GM13977 (cell line): ENCODE measurements around the gene SKIL.

ENCODE experiments used
- DNase-seq: peaks from one replicate; pipeline ENCODE4 v3.0.0; 2012; ENCODE audit warnings: low spot score
- CTCF ChIP-seq: IDR thresholded peaks from 2 replicates; pipeline ENCODE4 v1.5.1; 2012; ENCODE audit warnings: mild to moderate bottlenecking, control low read depth; ENCODE audit not compliant: insufficient read depth; ENCODE audit errors: extremely low read depth, missing control alignments
- in situ Hi-C: fragments of 300-500 bp; cut with MboI; formaldehyde crosslinking; loops from one replicate; pipeline ENCODE4 v1.12.0; 2022; ENCODE audit warnings: low sequenced_read_pairs, low pct_unique_long_range_greater_than_20kb, mixed read lengths, inconsistent platforms; ENCODE audit not compliant: unreplicated experiment

Gene SKIL

DNA sequence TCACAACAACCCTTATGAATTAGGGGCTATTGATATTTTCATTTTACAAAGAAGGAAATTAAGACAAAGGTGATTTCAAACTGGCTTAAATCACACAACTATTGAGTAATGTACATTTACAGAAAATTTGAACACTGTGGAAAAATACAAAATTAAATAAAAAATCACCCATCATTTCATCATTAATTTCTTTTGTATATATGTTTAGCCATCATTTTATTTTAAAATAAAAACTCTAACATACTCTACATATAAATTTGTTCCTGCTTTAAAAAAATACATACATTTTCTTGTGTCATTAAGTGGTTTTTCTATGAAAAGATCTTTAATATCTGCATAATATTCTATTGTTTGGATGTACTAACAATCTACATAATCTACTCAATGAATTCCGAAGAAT lies 81.3 kb downstream of the SKIL start:
- in situ Hi-C loops = no loop called here
- TF ChIP-seq CTCF = no peak
- no peak for DNase-seq

- TF ChIP-seq CTCF = no peak
- in situ Hi-C loops = no loop called here
- DNase-seq = no peak
These were observed 82.8 kb downstream of the SKIL start for GRCh38 chr3:170440344-170440743.

DNA sequence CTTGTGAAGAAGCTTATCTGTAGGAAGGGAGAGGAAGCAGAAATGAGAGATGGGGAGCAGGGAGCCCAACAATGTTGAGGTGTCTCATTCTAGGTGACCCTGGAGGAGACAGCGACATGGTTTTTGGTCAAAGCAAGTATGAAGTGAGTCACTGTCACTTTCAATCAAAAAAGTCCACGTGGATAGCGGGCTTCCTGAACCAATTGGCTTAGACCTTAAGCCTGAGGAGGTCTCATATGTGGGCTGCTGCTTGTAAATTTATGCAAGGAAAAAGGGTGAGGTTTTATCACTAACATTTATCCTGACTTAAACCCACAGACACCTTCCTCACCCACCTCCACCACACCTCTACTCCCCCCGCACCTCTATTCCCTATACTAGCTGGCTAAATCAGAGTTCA lies 83.9 kb downstream of the SKIL start:
- no peak for TF ChIP-seq CTCF
- in situ Hi-C loops = no loop called here

DNA sequence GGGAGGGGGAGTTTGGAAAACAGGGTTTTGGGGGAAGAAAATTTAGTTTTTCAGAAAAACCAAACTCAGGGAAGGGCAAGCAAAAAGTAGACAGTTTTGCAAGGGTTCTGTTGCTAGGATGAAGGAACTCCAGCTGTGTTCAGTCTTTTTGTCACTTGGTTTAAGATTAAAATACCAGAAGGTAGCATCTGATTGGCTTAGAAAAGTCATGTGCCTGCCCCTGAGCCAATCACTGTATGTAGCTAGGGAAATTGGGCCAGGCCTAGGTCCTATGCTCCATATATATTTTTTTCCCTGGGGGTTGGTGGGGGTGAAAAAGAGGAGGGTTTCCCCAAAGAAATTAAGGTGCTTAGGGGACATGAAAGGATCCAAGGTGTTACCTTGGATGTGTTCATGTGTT lies 85.4 kb downstream of the SKIL start:
- in situ Hi-C loops = no loop called here
- no peak for TF ChIP-seq CTCF
- DNase-seq = no peak

More for the DNA sequence above, 83.9 kb downstream of the SKIL start:
- no peak for DNase-seq

- in situ Hi-C loops = no loop called here
- DNase-seq = no peak
These were observed 85.9 kb downstream of the SKIL start for GRCh38 chr3:170443457-170443856.

More at GRCh38 chr3:170443457-170443856, 85.9 kb downstream of the SKIL start:
- TF ChIP-seq CTCF = no peak
